LNCAP (cell line): ENCODE data around the gene ASPM.

Source experiments
- TF ChIP-seq, protein P1 (sequence below): fragments of 450-650 bp; IDR thresholded peaks from 2 replicates; pipeline ENCODE4 v1.5.1; 2017; ENCODE audit warnings: mild to moderate bottlenecking

The ASPM gene

DNA sequence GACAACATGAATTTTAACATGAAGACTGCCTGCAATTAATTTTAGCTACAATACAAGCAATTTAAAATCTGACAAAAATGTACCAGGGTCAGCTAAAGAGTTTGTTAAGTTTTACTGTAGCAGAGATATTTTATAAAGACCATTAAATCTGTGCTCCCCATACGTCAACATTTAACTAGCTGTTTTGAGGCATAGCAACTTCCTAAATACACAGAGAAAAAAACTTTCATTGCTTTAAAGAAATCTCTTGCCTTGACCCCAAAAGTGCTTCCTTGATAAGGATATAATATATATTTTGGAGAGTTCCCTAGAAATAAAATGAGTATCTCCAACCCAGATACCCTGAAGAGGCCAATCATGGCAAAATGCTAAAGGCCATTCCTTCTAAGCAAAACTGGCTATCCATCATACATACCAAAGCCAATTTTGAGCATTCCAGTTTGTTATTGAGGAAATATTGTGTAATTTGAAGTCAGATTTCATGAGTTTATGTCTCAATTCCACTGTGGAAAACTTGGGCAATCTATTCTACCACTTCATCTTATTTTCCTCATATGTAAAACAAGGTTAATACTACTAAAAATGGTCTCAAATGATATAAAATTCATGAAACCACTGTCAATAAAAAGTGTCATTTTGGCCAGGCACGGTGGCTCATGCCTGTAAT is 19.1 kb downstream of the ASPM start:
- TF ChIP-seq, protein P1, sequence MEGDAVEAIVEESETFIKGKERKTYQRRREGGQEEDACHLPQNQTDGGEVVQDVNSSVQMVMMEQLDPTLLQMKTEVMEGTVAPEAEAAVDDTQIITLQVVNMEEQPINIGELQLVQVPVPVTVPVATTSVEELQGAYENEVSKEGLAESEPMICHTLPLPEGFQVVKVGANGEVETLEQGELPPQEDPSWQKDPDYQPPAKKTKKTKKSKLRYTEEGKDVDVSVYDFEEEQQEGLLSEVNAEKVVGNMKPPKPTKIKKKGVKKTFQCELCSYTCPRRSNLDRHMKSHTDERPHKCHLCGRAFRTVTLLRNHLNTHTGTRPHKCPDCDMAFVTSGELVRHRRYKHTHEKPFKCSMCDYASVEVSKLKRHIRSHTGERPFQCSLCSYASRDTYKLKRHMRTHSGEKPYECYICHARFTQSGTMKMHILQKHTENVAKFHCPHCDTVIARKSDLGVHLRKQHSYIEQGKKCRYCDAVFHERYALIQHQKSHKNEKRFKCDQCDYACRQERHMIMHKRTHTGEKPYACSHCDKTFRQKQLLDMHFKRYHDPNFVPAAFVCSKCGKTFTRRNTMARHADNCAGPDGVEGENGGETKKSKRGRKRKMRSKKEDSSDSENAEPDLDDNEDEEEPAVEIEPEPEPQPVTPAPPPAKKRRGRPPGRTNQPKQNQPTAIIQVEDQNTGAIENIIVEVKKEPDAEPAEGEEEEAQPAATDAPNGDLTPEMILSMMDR = no peak

DNA sequence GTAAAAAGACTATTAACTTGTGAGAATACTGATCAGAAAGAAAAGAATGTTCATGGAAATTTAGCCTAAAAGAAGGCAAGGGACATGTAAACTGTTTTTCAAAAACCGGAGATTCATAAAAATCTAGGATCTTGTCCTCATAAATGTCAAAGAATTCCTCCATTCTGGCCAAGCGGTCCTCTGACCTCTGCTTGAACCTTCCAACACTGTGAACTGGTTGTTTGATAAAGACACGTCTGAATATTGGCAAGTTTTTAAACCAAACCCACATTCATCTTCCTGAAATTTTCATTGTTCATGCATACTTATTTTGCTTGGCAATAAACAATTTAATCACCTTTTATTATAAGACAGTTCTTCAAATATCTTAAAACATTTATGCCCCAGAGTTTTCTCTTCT is 19.8 kb downstream of the ASPM start:
- TF ChIP-seq, protein P1 = no peak

DNA sequence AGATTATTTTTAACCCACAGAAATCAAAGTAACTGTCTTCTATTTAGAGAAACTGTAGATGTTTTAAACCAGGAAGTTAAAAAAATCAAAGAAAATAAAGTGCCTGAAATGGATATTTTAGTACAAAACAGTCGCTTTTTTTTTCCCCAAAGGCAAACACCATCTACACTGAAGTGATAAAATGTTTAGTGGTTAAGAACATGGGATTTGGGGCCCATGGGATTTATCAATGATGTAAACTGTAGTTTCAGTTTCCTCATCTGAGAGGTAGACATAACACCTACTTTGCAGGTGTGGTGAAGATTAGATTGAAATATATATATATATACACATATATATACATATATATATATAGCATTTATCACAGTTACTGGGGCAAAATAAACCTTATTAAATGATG is 22.1 kb downstream of the ASPM start:
- TF ChIP-seq, protein P1 = no peak

DNA sequence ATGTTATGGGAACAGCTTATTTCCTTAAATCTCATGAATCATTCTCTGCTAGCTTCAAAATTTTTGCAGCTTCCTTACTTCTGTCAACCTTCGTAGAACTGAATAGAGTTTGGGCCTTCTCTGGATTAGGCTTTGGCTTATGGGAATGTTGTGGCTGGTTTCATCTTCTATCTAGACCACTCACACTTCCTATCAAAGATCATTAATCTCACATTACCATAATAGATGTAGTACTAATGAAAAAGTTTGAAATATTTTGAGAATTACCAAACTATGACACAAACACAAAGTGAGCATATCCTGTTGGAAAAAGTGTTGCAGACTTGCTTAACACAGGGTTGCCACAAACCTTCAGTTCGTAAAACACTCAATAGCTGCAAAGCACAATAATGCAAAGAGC is 30.3 kb downstream of the ASPM start:
- TF ChIP-seq, protein P1 = no peak

DNA sequence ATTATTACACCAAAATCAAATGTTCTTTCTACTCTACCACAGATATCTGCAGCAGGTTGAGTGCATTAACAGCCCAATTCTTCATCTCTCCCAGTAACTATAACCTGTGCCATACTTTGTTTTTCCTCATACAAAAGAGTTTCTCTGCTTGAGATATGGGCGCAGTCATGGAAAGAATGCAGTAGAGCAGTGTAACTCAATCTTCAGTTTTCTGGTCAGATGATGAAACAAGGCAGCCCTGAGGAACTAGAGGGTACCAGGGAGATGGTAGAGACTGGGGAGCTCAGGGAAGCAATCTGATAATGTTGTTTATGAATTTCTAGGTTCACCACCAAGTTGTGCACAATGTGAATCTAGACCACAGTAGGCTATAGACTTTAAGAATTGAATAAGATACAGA is 39.6 kb downstream of the ASPM start:
- TF ChIP-seq, protein P1 = no peak

DNA sequence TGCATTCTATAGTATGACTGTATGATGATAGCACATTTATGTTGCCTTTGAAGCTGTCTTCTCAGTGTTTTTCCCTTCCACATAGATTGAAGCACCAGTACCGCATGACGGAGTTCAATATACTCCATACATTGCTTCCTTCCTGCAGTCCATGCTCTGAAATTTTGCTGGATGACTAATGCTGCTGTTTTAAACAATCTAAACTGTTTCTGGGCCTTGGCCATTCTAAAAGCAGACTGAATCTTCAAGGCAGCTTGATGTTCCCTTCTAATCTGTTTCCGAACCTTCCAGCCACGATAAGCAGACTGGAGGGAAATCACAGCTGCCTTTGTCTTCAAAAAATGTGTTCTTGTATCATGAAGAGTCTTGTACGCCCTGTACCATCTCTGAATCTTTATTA is 43.2 kb downstream of the ASPM start:
- TF ChIP-seq, protein P1 = no peak

DNA sequence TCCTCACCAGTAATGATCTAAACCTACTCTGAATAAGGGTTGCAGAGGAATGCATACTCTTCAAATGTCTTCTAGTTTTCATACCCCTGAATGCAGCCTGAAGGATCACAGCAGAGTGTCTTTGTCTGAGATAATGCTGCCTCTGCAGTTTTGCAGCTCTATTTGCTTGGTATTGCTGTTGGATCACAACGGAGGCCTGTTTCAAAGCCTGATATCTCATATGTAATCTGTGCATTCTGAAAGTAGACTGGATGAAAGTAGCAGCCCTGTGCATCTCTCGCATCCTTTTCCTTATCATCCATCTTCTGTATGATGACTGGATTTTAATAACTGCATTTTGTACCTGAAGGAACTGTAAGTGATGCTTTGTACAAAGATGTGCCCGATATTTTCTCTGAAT is 44.5 kb downstream of the ASPM start:
- TF ChIP-seq, protein P1 = no peak

DNA sequence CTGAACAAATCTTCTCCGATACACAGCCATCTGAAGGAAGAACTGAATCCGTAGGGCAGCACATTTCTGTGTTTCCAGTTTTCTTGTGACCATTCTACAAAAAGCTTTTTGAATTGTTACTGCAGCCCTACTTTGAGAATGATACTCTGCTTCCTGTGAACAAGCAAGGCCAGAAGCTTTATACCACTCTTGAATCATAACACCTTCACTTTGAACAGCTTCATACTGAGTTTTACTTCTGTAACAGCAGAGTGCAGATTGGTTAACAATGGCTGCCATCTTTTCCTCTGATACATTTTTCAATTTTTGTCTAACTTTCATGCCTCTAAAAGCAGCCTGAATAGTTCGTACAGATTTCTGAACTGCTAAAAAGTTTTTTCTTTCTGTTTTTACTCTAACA is 45.8 kb downstream of the ASPM start:
- TF ChIP-seq, protein P1 = no peak
